ACHN (cell line): Measurements from ENCODE around the gene SLC19A2.

Experiments used
- DNase-seq: peaks from one replicate; pipeline ENCODE4 v3.0.0-alpha.2; 2015
- in situ Hi-C: cut with HindIII; loops from 2 replicates; pipeline ENCODE4 v1.10.0; 2017; ENCODE audit warnings: low sequenced_read_pairs, low pct_ligation_motif_present, low pct_unique_long_range_greater_than_20kb

Gene SLC19A2

GRCh38 chr1:169452921-169453320, 32.8 kb downstream of the SLC19A2 start:
- in situ Hi-C loops, result no loop called here

DNA sequence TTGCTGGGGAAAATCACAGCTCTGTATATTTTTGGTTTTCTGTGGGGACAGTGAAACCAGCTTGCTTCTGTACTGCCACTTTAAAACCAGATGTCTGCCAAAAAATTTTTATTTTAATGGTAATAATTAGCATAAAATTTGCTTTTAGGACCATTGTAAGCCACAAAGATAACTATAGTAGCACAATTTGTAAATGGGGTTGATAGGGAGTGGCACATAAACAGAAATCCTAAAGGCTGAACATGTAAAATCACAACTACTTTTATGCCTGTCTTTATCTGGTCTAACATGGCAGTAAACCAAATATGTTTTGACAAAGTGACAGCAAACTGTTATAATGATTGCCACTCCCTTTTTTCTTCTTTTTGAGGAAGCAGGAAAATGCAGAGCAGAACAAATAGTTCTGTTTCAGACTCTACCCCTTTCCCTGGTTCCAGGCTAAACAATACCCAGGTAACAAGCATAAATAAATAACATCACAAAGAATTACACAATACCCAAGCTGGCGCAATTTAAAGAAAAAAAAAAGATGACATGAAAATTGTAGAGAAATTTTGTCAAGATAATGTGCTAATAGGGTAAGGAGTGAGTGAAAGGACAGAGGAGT, 34.4 kb downstream of the SLC19A2 start:
- in situ Hi-C loops, result no loop called here

More at GRCh38 chr1:169452921-169453320, 32.8 kb downstream of the SLC19A2 start:
- DNase-seq, result no peak

GRCh38 chr1:169443923-169444322, 41.8 kb downstream of the SLC19A2 start:
- DNase-seq, result no peak
- in situ Hi-C loops, result no loop called here

More for the DNA sequence above, 34.4 kb downstream of the SLC19A2 start:
- DNase-seq, result no peak

DNA sequence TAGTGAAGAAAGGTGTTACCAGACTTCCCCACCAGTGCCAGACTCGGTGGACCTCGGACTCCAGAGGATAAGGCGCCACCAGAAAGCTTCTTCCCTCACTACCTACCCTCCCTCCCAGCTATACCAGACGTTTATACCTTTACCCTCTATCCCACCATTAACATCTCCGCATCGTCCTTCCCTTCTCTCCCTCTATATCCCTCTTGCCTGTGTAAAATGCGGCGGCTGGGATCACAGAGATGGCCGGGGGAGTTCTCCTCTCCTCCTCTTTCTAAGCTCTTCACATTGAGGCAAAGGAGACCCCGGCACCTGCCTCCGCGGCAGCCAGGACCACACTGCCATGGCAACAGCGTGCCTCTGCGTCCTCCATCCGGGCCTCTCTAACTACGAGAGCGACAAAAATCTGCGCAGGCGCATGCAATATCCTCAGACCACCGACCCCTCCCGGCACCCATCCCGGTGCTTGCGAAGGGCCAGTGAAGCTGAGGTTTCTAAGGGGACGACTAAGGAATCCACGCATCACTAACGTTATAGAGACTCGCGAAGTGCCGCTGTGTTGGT, 58.6 kb downstream of the SLC19A2 start, which contains the start of gene CCDC181:
Gene CCDC181 (minus strand): TSS at position 394 of the 561 bp plus-strand sequence. CDS start 2,547 bp downstream, outside the sequence.
- DNase-seq, result peak; percentile 87
- in situ Hi-C loops, result no loop called here

DNA sequence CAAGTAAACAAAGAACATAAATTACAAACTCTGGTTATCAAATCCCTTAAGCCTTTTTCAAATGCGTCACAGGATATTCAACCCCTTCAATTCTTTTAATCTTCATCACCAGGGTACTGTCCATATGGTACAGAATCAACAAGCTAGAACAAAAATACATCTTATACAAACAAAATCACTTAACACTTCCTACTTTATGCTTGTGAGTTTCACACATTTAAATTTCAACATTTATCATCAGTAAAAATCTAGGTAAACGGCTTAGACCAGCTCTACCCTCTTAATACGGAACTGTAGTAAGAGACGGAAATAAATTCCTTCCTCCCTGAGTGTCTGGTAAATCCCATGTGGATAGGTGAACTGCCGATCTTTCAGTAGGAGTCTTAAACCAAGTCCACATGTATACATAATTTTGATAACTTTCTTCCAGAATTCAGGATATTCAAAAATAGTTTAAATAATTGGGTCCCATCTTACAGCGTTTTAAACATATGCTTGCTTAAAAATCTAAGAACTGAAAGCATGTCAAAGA, 59.5 kb downstream of the SLC19A2 start:
- peak; percentile 51 for DNase-seq
- in situ Hi-C loops, result no loop called here

DNA sequence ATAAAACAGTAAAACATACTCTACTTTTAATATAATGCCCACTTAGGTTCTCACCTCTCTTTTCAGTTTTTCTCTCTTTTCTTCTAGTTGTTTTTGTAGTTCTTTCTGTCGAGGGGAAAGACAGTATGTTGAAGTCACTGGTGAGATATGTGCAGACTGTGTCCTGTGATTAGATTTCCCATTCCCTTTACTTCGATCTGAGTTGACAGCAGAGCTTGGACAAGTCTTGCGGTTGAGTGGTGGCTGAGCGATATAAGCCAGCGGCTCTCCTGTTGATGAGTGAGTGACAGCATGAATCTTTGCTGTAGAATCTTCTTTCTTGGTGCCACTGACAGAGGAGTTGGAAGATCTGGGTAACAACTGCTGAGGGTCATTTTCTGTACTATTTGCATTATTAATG, 64.4 kb downstream of the SLC19A2 start:
- no peak for DNase-seq
- in situ Hi-C loops, result no loop called here

DNA sequence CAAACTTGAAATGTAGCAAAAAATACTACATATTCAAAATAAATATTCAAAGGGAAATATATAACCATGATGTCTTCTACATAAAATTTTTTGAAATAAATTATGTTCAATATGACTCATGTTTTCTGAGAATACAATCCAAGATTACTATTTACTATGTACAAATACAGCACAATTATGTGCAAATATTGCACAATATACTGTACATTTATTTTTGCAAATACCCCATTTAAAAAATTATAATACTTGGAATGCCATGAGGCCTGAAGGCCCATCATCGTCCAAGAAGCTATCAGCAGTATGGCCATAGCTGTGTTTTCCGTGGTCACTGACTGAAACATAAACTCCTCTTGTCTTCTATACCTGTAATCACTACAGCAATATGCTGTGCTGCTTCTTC, 70.8 kb downstream of the SLC19A2 start:
- DNase-seq, result no peak
- in situ Hi-C loops, result no loop called here
